DOHH2 (cell line): ENCODE results near the gene TNS1.

Experiments used
- EZH2phosphoT487 ChIP-seq: fragments of 200-600 bp; sonication (generic); IDR thresholded peaks from 2 replicates; pipeline ENCODE4 v1.6.1; 2017; ENCODE audit warnings: borderline replicate concordance, mild to moderate bottlenecking, antibody characterized with exemption, low read length, moderate library complexity, mixed read lengths
- TF ChIP-seq, protein P1 (sequence below): fragments of 200-600 bp; sonication (generic); IDR thresholded peaks from one replicate; pipeline ENCODE4 v1.5.1; 2014; ENCODE audit warnings: antibody characterized with exemption, mild to moderate bottlenecking, low read depth, low read length; ENCODE audit not compliant: poor library complexity, severe bottlenecking

DNA sequence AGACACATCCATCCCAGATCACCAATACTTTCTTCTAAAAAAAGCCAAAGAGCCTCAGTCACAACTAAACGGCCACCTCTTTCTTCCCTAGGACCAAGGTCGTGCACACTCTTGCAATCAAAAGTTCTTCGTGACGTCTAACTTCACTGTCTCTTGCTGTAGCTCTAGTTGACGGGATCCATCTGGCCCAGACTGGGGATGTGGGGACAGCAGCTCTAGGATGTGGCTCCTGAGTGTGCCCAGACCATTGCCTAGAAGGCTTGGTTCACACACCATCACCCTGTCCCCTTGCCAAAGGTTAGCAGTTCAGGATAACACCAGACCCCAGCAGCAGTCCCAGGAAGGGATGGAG lies 98.2 kb downstream of the TNS1 start:
- TF ChIP-seq, protein P1, sequence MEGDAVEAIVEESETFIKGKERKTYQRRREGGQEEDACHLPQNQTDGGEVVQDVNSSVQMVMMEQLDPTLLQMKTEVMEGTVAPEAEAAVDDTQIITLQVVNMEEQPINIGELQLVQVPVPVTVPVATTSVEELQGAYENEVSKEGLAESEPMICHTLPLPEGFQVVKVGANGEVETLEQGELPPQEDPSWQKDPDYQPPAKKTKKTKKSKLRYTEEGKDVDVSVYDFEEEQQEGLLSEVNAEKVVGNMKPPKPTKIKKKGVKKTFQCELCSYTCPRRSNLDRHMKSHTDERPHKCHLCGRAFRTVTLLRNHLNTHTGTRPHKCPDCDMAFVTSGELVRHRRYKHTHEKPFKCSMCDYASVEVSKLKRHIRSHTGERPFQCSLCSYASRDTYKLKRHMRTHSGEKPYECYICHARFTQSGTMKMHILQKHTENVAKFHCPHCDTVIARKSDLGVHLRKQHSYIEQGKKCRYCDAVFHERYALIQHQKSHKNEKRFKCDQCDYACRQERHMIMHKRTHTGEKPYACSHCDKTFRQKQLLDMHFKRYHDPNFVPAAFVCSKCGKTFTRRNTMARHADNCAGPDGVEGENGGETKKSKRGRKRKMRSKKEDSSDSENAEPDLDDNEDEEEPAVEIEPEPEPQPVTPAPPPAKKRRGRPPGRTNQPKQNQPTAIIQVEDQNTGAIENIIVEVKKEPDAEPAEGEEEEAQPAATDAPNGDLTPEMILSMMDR, result no peak
- TF ChIP-seq EZH2phosphoT487, result no peak
